Ovary (tissue), 3 donors: ENCODE results near the gene ARV1.

Experiments
- POLR2A ChIP-seq: fragments of 450-650 bp; IDR thresholded peaks from one replicate; pipeline ENCODE4 v1.6.1; 2017; ENCODE audit warnings: antibody characterized with exemption, mild to moderate bottlenecking, moderate library complexity
- TF ChIP-seq, protein P1 (sequence below), 3 donors: fragments of 450-650 bp in 2 of 3; fragments of 200-600 bp in 1 of 3; IDR thresholded peaks; one replicate each; pipeline versions ENCODE4 v1.5.1 to v1.8.0; 2016 to 2022; ENCODE audit warnings: antibody characterized with exemption in 3 of 3, mild to moderate bottlenecking in 1 of 3
- donor health status: DM: no; HTN: no; CAD: no.

DNA sequence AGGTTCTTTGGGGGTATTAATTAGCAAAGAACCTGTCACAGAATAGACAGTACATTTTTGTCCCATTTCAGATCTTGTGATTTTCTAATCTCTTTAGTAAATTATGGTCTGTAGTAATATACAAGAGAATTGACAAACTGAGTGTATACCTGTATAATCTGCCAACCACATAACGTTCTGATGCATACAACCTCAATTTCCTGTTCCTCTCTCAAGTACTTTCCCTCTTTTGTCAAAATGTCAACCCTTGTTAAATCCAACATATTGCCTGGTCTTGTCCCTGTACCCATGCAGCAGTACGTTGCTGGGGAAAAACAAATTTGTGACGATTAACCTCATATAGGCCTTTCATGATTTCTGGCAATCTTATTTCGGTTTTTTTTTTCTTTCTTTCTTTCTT is 1.1 kb downstream of the ARV1 start:
- no peak for TF ChIP-seq POLR2A
- TF ChIP-seq, protein P1, sequence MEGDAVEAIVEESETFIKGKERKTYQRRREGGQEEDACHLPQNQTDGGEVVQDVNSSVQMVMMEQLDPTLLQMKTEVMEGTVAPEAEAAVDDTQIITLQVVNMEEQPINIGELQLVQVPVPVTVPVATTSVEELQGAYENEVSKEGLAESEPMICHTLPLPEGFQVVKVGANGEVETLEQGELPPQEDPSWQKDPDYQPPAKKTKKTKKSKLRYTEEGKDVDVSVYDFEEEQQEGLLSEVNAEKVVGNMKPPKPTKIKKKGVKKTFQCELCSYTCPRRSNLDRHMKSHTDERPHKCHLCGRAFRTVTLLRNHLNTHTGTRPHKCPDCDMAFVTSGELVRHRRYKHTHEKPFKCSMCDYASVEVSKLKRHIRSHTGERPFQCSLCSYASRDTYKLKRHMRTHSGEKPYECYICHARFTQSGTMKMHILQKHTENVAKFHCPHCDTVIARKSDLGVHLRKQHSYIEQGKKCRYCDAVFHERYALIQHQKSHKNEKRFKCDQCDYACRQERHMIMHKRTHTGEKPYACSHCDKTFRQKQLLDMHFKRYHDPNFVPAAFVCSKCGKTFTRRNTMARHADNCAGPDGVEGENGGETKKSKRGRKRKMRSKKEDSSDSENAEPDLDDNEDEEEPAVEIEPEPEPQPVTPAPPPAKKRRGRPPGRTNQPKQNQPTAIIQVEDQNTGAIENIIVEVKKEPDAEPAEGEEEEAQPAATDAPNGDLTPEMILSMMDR (IDR thresholded peaks at IDR 0.05): no peak
